Mesothelial cell of epicardium (in vitro differentiated cells): ENCODE measurements around the gene SPC24. TPM values are rescaled to one million over a fixed set of nuclear protein-coding genes. Genes with fewer than 3 reads are reported as not detected.
"Not testable (repeated sequence)": the region's sequence is repeated elsewhere in the genome, so short reads cannot be mapped to it uniquely, and the experiment has no call there.

Experiments
- DNase-seq, 2 experiments: peaks; one replicate each; pipeline ENCODE4 v3.0.0; 2021; ENCODE audit warnings: low spot score in 2 of 2; ENCODE audit not compliant: unreplicated experiment in 2 of 2
- H3K27ac Mint-ChIP-seq: 2 replicates; pipeline ENCODE4 v1.8.0; 2021; ENCODE audit warnings: mixed read lengths
- H3K27me3 Mint-ChIP-seq: 2 replicates; pipeline ENCODE4 v1.8.0; 2021; ENCODE audit warnings: low read depth, mixed read lengths
- H3K36me3 Mint-ChIP-seq: 2 replicates; pipeline ENCODE4 v1.8.0; 2021; ENCODE audit warnings: mixed read lengths
- H3K4me1 Mint-ChIP-seq: 2 replicates; pipeline ENCODE4 v1.8.0; 2021; ENCODE audit warnings: mixed read lengths
- H3K4me3 Mint-ChIP-seq: 2 replicates; pipeline ENCODE4 v1.8.0; 2021; ENCODE audit warnings: mild to moderate bottlenecking, moderate library complexity, mixed read lengths
- H3K9me3 Mint-ChIP-seq: 2 replicates; pipeline ENCODE4 v1.8.0; 2021; ENCODE audit warnings: mixed read lengths
- CTCF ChIP-seq: fragments of 200-600 bp; sonication (generic); IDR thresholded peaks from one replicate; pipeline ENCODE4 v1.5.0; 2021; ENCODE audit warnings: antibody characterized with exemption; ENCODE audit not compliant: unreplicated experiment
- total RNA-seq: library from RNA; stranded (reverse); gene quantifications from 3 replicates; pipeline ENCODE4 v1.2.1, GENCODE V29; 2021

The SPC24 gene
- total RNA-seq, 1 donor from 2014 or later = 22.0 TPM

GRCh38 chr19:11123114-11123513 lies 32.5 kb downstream of the SPC24 start:
- Mint-ChIP-seq H3K27me3 (no peaks in the 10 kb centered on the region), H3K4me3 (no peak overlapping the region), H3K9me3 (no peaks in the 10 kb centered on the region), H3K4me1 (no peaks in the 10 kb centered on the region), H3K27ac (no peak overlapping the region), H3K36me3 (peaks cover 29% of the 10 kb centered on the region)
- no peak for DNase-seq
- no peak for TF ChIP-seq CTCF

GRCh38 chr19:11121963-11122362 lies 33.6 kb downstream of the SPC24 start:
- peaks cover 30% of the 10 kb centered on the region for H3K36me3 Mint-ChIP-seq

DNA sequence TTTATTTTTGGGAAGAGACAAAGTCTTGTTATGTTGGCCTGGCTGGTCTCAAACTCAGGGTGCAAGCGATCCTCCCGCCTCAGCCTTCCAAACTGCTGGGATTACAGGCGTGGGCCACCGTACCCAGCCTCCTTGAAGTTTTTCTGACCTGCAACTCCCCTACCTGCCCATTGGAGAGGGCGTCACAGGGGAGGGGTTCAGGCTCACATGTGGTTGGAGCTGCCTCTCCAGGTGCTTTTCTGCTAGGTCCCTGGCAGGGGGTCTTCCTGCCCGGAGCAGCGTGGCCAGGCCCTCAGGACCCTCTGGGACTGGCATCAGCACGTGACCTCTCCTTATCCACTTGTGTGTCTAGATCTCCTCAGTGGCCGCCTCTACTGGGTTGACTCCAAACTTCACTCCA lies 39.1 kb downstream of the SPC24 start:
- Mint-ChIP-seq H3K4me1 (no peaks in the 10 kb centered on the region), H3K9me3 (no peaks in the 10 kb centered on the region), H3K27me3 (no peaks in the 10 kb centered on the region), H3K36me3 (peaks cover 44% of the 10 kb centered on the region), H3K4me3 (no peak overlapping the region), H3K27ac (peak overlapping the region; percentile 16)
- no peak for DNase-seq
- TF ChIP-seq CTCF = no peak

More at GRCh38 chr19:11121963-11122362, 33.6 kb downstream of the SPC24 start:
- not testable (repeated sequence) for H3K27me3 Mint-ChIP-seq, H3K9me3 Mint-ChIP-seq, H3K4me3 Mint-ChIP-seq, H3K4me1 Mint-ChIP-seq, H3K27ac Mint-ChIP-seq, DNase-seq

DNA sequence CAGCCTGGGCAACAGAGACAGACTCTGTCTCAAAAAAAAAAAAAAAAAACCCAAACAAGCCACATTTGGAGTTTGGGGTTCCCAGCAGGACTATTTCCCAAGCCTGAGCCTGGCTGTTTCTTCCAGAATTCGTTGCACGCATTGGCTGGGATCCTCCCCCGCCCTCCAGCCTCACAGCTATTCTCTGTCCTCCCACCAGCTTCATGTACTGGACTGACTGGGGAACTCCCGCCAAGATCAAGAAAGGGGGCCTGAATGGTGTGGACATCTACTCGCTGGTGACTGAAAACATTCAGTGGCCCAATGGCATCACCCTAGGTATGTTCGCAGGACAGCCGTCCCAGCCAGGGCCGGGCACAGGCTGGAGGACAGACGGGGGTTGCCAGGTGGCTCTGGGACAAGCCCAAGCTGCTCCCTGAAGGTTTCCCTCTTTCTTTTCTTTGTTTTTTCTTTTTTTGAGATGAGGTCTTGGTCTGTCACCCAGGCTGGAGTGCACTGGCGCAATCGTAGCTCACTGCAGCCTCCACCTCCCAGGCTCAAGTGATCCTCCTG lies 39.6 kb downstream of the SPC24 start:
- no peak for TF ChIP-seq CTCF
- H3K27me3 Mint-ChIP-seq = no peaks in the 10 kb centered on the region
- H3K4me3 Mint-ChIP-seq = no peak overlapping the region
- DNase-seq = no peak
- no peak overlapping the region for H3K27ac Mint-ChIP-seq
- H3K4me1 Mint-ChIP-seq = no peaks in the 10 kb centered on the region
- peaks cover 42% of the 10 kb centered on the region for H3K36me3 Mint-ChIP-seq
- no peaks in the 10 kb centered on the region for H3K9me3 Mint-ChIP-seq

GRCh38 chr19:11115042-11115441 lies 40.5 kb downstream of the SPC24 start:
- DNase-seq = no peak
- no peaks in the 10 kb centered on the region for H3K4me1 Mint-ChIP-seq
- peaks cover 34% of the 10 kb centered on the region for H3K36me3 Mint-ChIP-seq
- TF ChIP-seq CTCF = no peak
- H3K4me3 Mint-ChIP-seq = no peak overlapping the region
- H3K27ac Mint-ChIP-seq = peak overlapping the region; percentile 61
- H3K9me3 Mint-ChIP-seq = no peaks in the 10 kb centered on the region
- H3K27me3 Mint-ChIP-seq = no peaks in the 10 kb centered on the region

GRCh38 chr19:11113140-11113708 lies 42.4 kb downstream of the SPC24 start:
- no peaks in the 10 kb centered on the region for H3K4me1 Mint-ChIP-seq
- H3K27me3 Mint-ChIP-seq = no peaks in the 10 kb centered on the region
- H3K9me3 Mint-ChIP-seq = no peaks in the 10 kb centered on the region

More at GRCh38 chr19:11113140-11113708, 42.4 kb downstream of the SPC24 start:
- no peak for DNase-seq
- no peak overlapping the region for H3K4me3 Mint-ChIP-seq
- H3K36me3 Mint-ChIP-seq = peaks cover 34% of the 10 kb centered on the region
- no peak overlapping the region for H3K27ac Mint-ChIP-seq
- TF ChIP-seq CTCF = no peak
